ENCODE results near the gene FNIP2. TPM values are rescaled to one million over a fixed set of nuclear protein-coding genes. Genes with fewer than 3 reads are reported as not detected.

The FNIP2 gene
- polyA plus RNA-seq (2012; ENCODE audit: low read depth, missing spikeins), result 0.09 TPM

GRCh38 chr4:158768555-158769174 is at the start of gene FNIP2:
TSS of gene FNIP2 (plus strand) at chr4:158769026. CDS start at chr4:158769213, 187 bp downstream.
- DNase-seq (ENCODE audit: insufficient read length, low spot score) (peak; percentile 53), FAIRE-seq (no peak)
- TF ChIP-seq PAX5 (IDR thresholded peaks at IDR 0.05; ENCODE audit: insufficient read depth, low read length, severe bottlenecking), result no peak
- no peak for TF ChIP-seq TAF1 (IDR thresholded peaks at IDR 0.05; ENCODE audit: low read depth, low read length)
- TF ChIP-seq POLR2A (IDR thresholded peaks at IDR 0.05; ENCODE audit: low read depth, low read length), result no peak
- no peak for TF ChIP-seq SPI1 (IDR thresholded peaks at IDR 0.05; ENCODE audit: low read depth, low read length)
- no peak for TF ChIP-seq POLR2AphosphoS5 (IDR thresholded peaks at IDR 0.05; ENCODE audit: low read depth, low read length)
- TF ChIP-seq POU2F2 (IDR thresholded peaks at IDR 0.05; ENCODE audit: low read depth, low read length), result no peak

- FAIRE-seq, result no peak
- TF ChIP-seq POLR2A (IDR thresholded peaks at IDR 0.05; ENCODE audit: low read depth, low read length) (no peak), POU2F2 (IDR thresholded peaks at IDR 0.05; ENCODE audit: low read depth, low read length) (no peak), POLR2AphosphoS5 (IDR thresholded peaks at IDR 0.05; ENCODE audit: low read depth, low read length) (no peak), PAX5 (IDR thresholded peaks at IDR 0.05; ENCODE audit: insufficient read depth, low read length, severe bottlenecking) (no peak), TAF1 (IDR thresholded peaks at IDR 0.05; ENCODE audit: low read depth, low read length) (no peak), SPI1 (IDR thresholded peaks at IDR 0.05; ENCODE audit: low read depth, low read length) (no peak)
Measured at GRCh38 chr4:158721680-158722079, 47.1 kb upstream of the FNIP2 start.

GRCh38 chr4:158722291-158722916 is 46.4 kb upstream of the FNIP2 start:
- DNase-seq (ENCODE audit: insufficient read length, low spot score), result no peak
- FAIRE-seq, result peak; percentile 93

More at GRCh38 chr4:158721680-158722079, 47.1 kb upstream of the FNIP2 start:
- DNase-seq (ENCODE audit: insufficient read length, low spot score), result no peak

GRCh38 chr4:158722917-158723793 is 45.7 kb upstream of the FNIP2 start, which contains the start of gene PPID:
TSS of gene PPID (minus strand) at chr4:158723396. CDS start at chr4:158723288, 108 bp downstream.
- TF ChIP-seq POU2F2 (IDR thresholded peaks at IDR 0.05; ENCODE audit: low read depth, low read length) (no peak), SPI1 (IDR thresholded peaks at IDR 0.05; ENCODE audit: low read depth, low read length) (peak; percentile 13; the same call in 1 of the 2 replicates), POLR2AphosphoS5 (IDR thresholded peaks at IDR 0.05; ENCODE audit: low read depth, low read length) (peak; percentile 72), PAX5 (IDR thresholded peaks at IDR 0.05; ENCODE audit: insufficient read depth, low read length, severe bottlenecking) (no peak), TAF1 (IDR thresholded peaks at IDR 0.05; ENCODE audit: low read depth, low read length) (peak; percentile 77), POLR2A (IDR thresholded peaks at IDR 0.05; ENCODE audit: low read depth, low read length) (peak; percentile 92)
- peak; percentile 71 for DNase-seq (ENCODE audit: insufficient read length, low spot score)
- peak; percentile 88 for FAIRE-seq

More at GRCh38 chr4:158722291-158722916, 46.4 kb upstream of the FNIP2 start:
- TF ChIP-seq PAX5 (IDR thresholded peaks at IDR 0.05; ENCODE audit: insufficient read depth, low read length, severe bottlenecking), result no peak
- no peak for TF ChIP-seq TAF1 (IDR thresholded peaks at IDR 0.05; ENCODE audit: low read depth, low read length)
- TF ChIP-seq SPI1 (IDR thresholded peaks at IDR 0.05; ENCODE audit: low read depth, low read length), result no peak
- TF ChIP-seq POLR2AphosphoS5 (IDR thresholded peaks at IDR 0.05; ENCODE audit: low read depth, low read length), result no peak
- no peak for TF ChIP-seq POU2F2 (IDR thresholded peaks at IDR 0.05; ENCODE audit: low read depth, low read length)
- TF ChIP-seq POLR2A (IDR thresholded peaks at IDR 0.05; ENCODE audit: low read depth, low read length), result no peak

- DNase-seq (ENCODE audit: insufficient read length, low spot score) (no peak), FAIRE-seq (no peak)
- TF ChIP-seq TAF1 (IDR thresholded peaks at IDR 0.05; ENCODE audit: low read depth, low read length) (no peak), POLR2AphosphoS5 (IDR thresholded peaks at IDR 0.05; ENCODE audit: low read depth, low read length) (no peak)
Measured at GRCh38 chr4:158724637-158725036, 44.2 kb upstream of the FNIP2 start.

GRCh38 chr4:158726633-158727032 is 42.2 kb upstream of the FNIP2 start:
- DNase-seq (ENCODE audit: insufficient read length, low spot score) (no peak), FAIRE-seq (no peak)

GRCh38 chr4:158728236-158728635 is 40.6 kb upstream of the FNIP2 start:
- FAIRE-seq (no peak), DNase-seq (ENCODE audit: insufficient read length, low spot score) (no peak)
- TF ChIP-seq PAX5 (IDR thresholded peaks at IDR 0.05; ENCODE audit: insufficient read depth, low read length, severe bottlenecking), result no peak
- TF ChIP-seq POLR2AphosphoS5 (IDR thresholded peaks at IDR 0.05; ENCODE audit: low read depth, low read length), result no peak
- no peak for TF ChIP-seq TAF1 (IDR thresholded peaks at IDR 0.05; ENCODE audit: low read depth, low read length)
- no peak for TF ChIP-seq SPI1 (IDR thresholded peaks at IDR 0.05; ENCODE audit: low read depth, low read length)
- no peak for TF ChIP-seq POLR2A (IDR thresholded peaks at IDR 0.05; ENCODE audit: low read depth, low read length)
- TF ChIP-seq POU2F2 (IDR thresholded peaks at IDR 0.05; ENCODE audit: low read depth, low read length), result no peak

More at GRCh38 chr4:158726633-158727032, 42.2 kb upstream of the FNIP2 start:
- TF ChIP-seq PAX5 (IDR thresholded peaks at IDR 0.05; ENCODE audit: insufficient read depth, low read length, severe bottlenecking), result no peak
- TF ChIP-seq SPI1 (IDR thresholded peaks at IDR 0.05; ENCODE audit: low read depth, low read length), result no peak
- no peak for TF ChIP-seq POLR2AphosphoS5 (IDR thresholded peaks at IDR 0.05; ENCODE audit: low read depth, low read length)
- TF ChIP-seq POLR2A (IDR thresholded peaks at IDR 0.05; ENCODE audit: low read depth, low read length), result no peak
- no peak for TF ChIP-seq TAF1 (IDR thresholded peaks at IDR 0.05; ENCODE audit: low read depth, low read length)
- TF ChIP-seq POU2F2 (IDR thresholded peaks at IDR 0.05; ENCODE audit: low read depth, low read length), result no peak

GRCh38 chr4:158729716-158730559 is 38.9 kb upstream of the FNIP2 start:
- no peak for TF ChIP-seq TAF1 (IDR thresholded peaks at IDR 0.05; ENCODE audit: low read depth, low read length)
- no peak for TF ChIP-seq PAX5 (IDR thresholded peaks at IDR 0.05; ENCODE audit: insufficient read depth, low read length, severe bottlenecking)
- no peak for TF ChIP-seq POLR2A (IDR thresholded peaks at IDR 0.05; ENCODE audit: low read depth, low read length)
- no peak for TF ChIP-seq POU2F2 (IDR thresholded peaks at IDR 0.05; ENCODE audit: low read depth, low read length)
- TF ChIP-seq POLR2AphosphoS5 (IDR thresholded peaks at IDR 0.05; ENCODE audit: low read depth, low read length), result no peak
- TF ChIP-seq SPI1 (IDR thresholded peaks at IDR 0.05; ENCODE audit: low read depth, low read length), result no peak
- DNase-seq (ENCODE audit: insufficient read length, low spot score) (no peak), FAIRE-seq (no peak)

Measured in GM12891 (cell line).